Spleen (tissue), 11 donors: ENCODE results near the gene ARHGAP19. TPM values are rescaled to one million over a fixed set of nuclear protein-coding genes. Genes with fewer than 3 reads are reported as not detected.

Experiments
- DNase-seq: peaks from one replicate; pipeline ENCODE4 v3.0.0-alpha.2; 2020
- H3K27ac ChIP-seq, 8 donors: fragments of 200-600 bp; sonication (generic) in 7 of 8; 1 replicate in 4 of 8; 2 replicates in 4 of 8; pipeline versions ENCODE4 v1.5.0 to v1.8.0; 2016 to 2021; ENCODE audit warnings: inconsistent platforms in 4 of 8, mild to moderate bottlenecking in 4 of 8, moderate library complexity in 1 of 8
- H3K27me3 ChIP-seq, 7 donors: fragments of 200-600 bp; sonication (generic) in 6 of 7; replicated peaks in 1 of 7; 1 replicate in 4 of 7; 2 replicates in 3 of 7; pipeline versions ENCODE4 v1.5.0 to v1.8.0; 2016 to 2021; ENCODE audit warnings: inconsistent platforms in 3 of 7, mild to moderate bottlenecking in 1 of 7
- H3K36me3 ChIP-seq, 6 donors: fragments of 200-600 bp; sonication (generic) in 5 of 6; 1 replicate in 4 of 6; 2 replicates in 2 of 6; pipeline versions ENCODE4 v1.5.0 to v1.8.0; 2016 to 2021; ENCODE audit warnings: inconsistent platforms in 2 of 6
- H3K4me1 ChIP-seq, 6 donors: fragments of 200-600 bp; sonication (generic) in 5 of 6; 1 replicate in 3 of 6; 2 replicates in 3 of 6; pipeline versions ENCODE4 v1.5.0 to v1.8.0; 2016 to 2021; ENCODE audit warnings: inconsistent platforms in 3 of 6
- H3K4me3 ChIP-seq, 8 donors: fragments of 200-600 bp; sonication (generic) in 7 of 8; 1 replicate in 4 of 8; 2 replicates in 4 of 8; pipeline versions ENCODE4 v1.5.0 to v1.8.0; 2016 to 2021; ENCODE audit warnings: inconsistent platforms in 4 of 8, mild to moderate bottlenecking in 4 of 8, moderate library complexity in 2 of 8
- H3K9me3 ChIP-seq, 8 donors: fragments of 200-600 bp; sonication (generic) in 7 of 8; 1 replicate in 4 of 8; 2 replicates in 4 of 8; pipeline versions ENCODE4 v1.5.0 to v1.8.0; 2016 to 2021; ENCODE audit warnings: inconsistent platforms in 4 of 8
- POLR2A ChIP-seq, 3 donors: fragments of 450-650 bp; IDR thresholded peaks; one replicate each; pipeline ENCODE4 v1.5.1; 2017; ENCODE audit warnings: antibody characterized with exemption in 3 of 3, mild to moderate bottlenecking in 1 of 3
- POLR2AphosphoS5 ChIP-seq, 3 donors: sonication (generic); formaldehyde crosslinking; IDR thresholded peaks; one replicate each; pipeline ENCODE4 v1.5.1; 2017; ENCODE audit warnings: antibody characterized with exemption in 3 of 3
- WGBS, 5 donors: extraction: QIAGEN DNeasy Blood & Tissue Kit in 3 of 5; methylation state at CpG; one replicate each; pipeline versions ENCODE4 v1.1.5 to v1.1.7; 2013 to 2018; 5-methylcytosine and 5-hydroxymethylcytosine counted together
- intact Hi-C: fragments of 100-400 bp; cut with DNase I; formaldehyde crosslinking; loops from one replicate; pipeline ENCODE4 v1.15.0; 2023; ENCODE audit warnings: low total_unique reads
- polyA plus RNA-seq, 3 donors: library from polyadenylated mRNA; stranded (reverse); fragments of 200-250 nt; gene quantifications; one replicate each; pipeline ENCODE4 v1.2.1, GENCODE V29; 2013
- total RNA-seq, 7 donors: library from RNA; depleted of rRNA in 3 of 7; stranded (reverse); fragments of >200 nt in 3 of 7; fragmentation: NEBNext Ultra II Directional in 4 of 7; extraction: Animal tissue kit (Norgen Biotek cat#: 25700) in 4 of 7; gene quantifications; one replicate each; pipeline versions ENCODE4 v1.1.0 to v1.2.1, GENCODE V29; 2016 to 2021
- TF ChIP-seq, protein P1 (sequence below), 11 experiments: fragments of 200-600 bp in 7 of 11; fragments of 450-650 bp in 4 of 11; sonication (generic) in 4 of 11; IDR thresholded peaks in 8 of 11; conservative IDR thresholded peaks in 3 of 11; 1 replicate in 7 of 11; 2 replicates in 4 of 11; pipeline versions ENCODE4 v1.4.0 to v1.8.0; 2016 to 2021; ENCODE audit warnings: antibody characterized with exemption in 11 of 11, inconsistent platforms in 4 of 11, mild to moderate bottlenecking in 1 of 11
- donor health status: healthy with polysubstance abuse.
- donor health status: DM: no; HTN: no; CAD: no; lungs with moderate emphysema.
- donor health status: DM: no; HTN: no; CAD: no.
- donor health status: Bipolar disorder and iron deficiency.
- donor health status: healthy.
- donor health status: DM: no; HTN: no; CAD: no.
- donor health status: DM: yes; HTN: yes; CAD: no.

Gene ARHGAP19
- total and polyA plus RNA-seq, 10 donors, result 3.1 to 35.3 (median 25.1) TPM

DNA sequence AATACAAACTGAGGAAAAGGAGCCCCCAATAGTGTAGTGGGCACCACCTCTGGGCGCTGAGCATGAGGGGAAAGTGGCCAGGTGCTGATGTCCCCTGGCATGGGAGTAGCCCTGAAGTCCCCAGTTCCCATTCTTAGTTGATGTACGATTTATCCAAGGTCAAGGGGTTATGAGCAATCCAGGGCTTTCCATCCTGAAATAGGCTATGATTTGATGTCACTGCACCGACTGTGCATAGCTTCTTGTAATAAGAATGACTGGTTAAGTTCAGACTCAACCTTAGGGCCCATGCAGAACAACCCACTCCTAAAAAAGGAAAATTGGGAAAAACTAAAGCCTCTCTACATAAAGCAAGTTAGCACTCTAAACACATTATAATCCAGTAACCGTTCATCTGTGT is 31.1 kb upstream of the ARHGAP19 start:
- Histone ChIP-seq H3K27ac (no peak overlapping the region), H3K27me3 (no peaks in the 10 kb centered on the region), H3K36me3 (peaks cover 0 to 17% (median under 1%) of the 10 kb centered on the region in 6 donors), H3K4me1 (peaks cover 17 to 63% (median 41%) of the 10 kb centered on the region in 6 donors), H3K4me3 (no peak overlapping the region), H3K9me3 (no peaks in the 10 kb centered on the region)
- intact Hi-C loops, result no loop called here
- TF ChIP-seq, protein P1, sequence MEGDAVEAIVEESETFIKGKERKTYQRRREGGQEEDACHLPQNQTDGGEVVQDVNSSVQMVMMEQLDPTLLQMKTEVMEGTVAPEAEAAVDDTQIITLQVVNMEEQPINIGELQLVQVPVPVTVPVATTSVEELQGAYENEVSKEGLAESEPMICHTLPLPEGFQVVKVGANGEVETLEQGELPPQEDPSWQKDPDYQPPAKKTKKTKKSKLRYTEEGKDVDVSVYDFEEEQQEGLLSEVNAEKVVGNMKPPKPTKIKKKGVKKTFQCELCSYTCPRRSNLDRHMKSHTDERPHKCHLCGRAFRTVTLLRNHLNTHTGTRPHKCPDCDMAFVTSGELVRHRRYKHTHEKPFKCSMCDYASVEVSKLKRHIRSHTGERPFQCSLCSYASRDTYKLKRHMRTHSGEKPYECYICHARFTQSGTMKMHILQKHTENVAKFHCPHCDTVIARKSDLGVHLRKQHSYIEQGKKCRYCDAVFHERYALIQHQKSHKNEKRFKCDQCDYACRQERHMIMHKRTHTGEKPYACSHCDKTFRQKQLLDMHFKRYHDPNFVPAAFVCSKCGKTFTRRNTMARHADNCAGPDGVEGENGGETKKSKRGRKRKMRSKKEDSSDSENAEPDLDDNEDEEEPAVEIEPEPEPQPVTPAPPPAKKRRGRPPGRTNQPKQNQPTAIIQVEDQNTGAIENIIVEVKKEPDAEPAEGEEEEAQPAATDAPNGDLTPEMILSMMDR (IDR thresholded peaks at IDR 0.05 in 8 of 11, conservative IDR thresholded peaks at IDR 0.05 in 3 of 11), result no peak
- TF ChIP-seq POLR2AphosphoS5 (IDR thresholded peaks at IDR 0.05) (no peak), POLR2A (IDR thresholded peaks at IDR 0.05) (no peak)
- 82 to 94% (median 83%) methylated on average over 4 of the region's 4 CpGs for WGBS, 5 donors
- no peak for DNase-seq

DNA sequence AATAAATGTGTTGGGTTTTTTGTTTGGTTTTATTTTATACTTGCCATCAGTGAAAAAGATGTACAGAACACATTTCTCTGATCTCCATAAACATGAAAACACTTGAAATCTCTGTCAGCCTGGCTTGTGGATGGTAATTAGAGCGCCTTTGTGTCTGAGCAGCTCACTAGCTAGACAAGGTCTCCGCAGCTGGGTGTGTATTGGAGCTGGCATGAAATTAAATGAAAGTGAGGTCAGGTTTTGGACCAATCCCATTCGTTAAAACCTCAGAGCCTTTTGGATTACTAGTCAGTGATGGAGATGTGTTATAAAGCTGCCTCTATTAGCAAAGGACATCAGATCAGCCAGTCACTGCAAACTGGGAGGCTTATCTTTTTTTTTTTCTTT is 29.4 kb upstream of the ARHGAP19 start:
- Histone ChIP-seq H3K36me3 (peaks cover 0 to 7% (median 0%) of the 10 kb centered on the region in 6 donors), H3K27me3 (no peaks in the 10 kb centered on the region), H3K4me1 (peaks cover 17 to 63% (median 40%) of the 10 kb centered on the region in 6 donors), H3K4me3 (peak overlapping the region in 5 of 8 donors; percentile 67 to 96 (median 88)), H3K27ac (peak overlapping the region in 7 of 8 donors; percentile 98 to 99 (median 99)), H3K9me3 (no peaks in the 10 kb centered on the region)
- intact Hi-C loops, result no loop called here
- 72 to 82% (median 80%) methylated on average over 3 of the region's 3 CpGs for WGBS, 5 donors
- no peak for TF ChIP-seq POLR2A (IDR thresholded peaks at IDR 0.05)
- TF ChIP-seq, protein P1 (IDR thresholded peaks at IDR 0.05 in 8 of 11, conservative IDR thresholded peaks at IDR 0.05 in 3 of 11), result no peak
- no peak for TF ChIP-seq POLR2AphosphoS5 (IDR thresholded peaks at IDR 0.05)
- no peak for DNase-seq

DNA sequence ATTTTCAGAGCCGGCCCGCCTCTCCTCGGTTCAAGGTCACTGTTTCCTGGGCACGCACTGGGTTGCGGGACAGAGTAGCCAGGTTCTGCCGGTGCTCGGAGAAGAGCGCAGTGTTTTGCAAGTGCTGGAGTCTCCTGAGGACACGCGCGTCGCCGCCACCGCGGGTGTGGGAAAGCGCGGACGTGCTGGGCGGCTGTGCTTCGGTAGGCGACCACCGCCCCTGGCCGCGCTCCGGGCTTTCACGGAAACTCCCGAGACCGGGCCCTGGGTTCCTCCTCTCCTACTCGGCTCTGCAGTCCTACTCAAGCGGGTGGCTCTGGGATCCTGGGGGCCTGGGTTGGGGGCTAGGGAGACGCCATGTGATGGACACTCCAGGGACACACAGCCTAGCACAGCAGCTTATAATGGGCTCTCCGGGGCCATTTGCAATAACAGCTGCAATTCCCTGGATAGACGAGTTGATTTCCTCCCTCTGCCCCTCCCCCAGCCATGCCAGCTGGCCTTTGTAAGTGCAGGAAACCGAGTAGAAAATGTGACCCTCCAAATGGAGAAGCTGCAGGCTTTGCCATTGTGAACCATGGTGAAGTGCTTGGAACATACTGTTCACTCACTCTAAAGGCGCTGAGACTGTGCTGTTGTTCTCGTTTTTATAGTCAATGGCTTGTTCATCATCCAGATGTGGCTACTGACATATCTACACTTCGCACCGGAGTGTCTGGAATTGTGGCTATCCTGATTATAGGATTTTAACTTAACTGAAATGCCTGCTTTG is 28.8 kb upstream of the ARHGAP19 start:
- 5 to 9% (median 6%) methylated on average over 26 to 38 of the region's 38 CpGs for WGBS, 5 donors
- Histone ChIP-seq H3K36me3 (peaks cover 0 to 2% (median 0%) of the 10 kb centered on the region in 6 donors), H3K4me1 (peaks cover 17 to 66% (median 39%) of the 10 kb centered on the region in 6 donors), H3K9me3 (no peaks in the 10 kb centered on the region), H3K27ac (peak overlapping the region; percentile 98 to 99 (median 99)), H3K27me3 (no peaks in the 10 kb centered on the region), H3K4me3 (peak overlapping the region; percentile 53 to 96 (median 87))
- intact Hi-C loops, result no loop called here
- TF ChIP-seq, protein P1 (IDR thresholded peaks at IDR 0.05 in 8 of 11, conservative IDR thresholded peaks at IDR 0.05 in 3 of 11), result no peak
- TF ChIP-seq POLR2A (IDR thresholded peaks at IDR 0.05) (no peak), POLR2AphosphoS5 (IDR thresholded peaks at IDR 0.05) (peak; percentile 51 to 77 (median 70))
- DNase-seq, result peak; percentile 88

DNA sequence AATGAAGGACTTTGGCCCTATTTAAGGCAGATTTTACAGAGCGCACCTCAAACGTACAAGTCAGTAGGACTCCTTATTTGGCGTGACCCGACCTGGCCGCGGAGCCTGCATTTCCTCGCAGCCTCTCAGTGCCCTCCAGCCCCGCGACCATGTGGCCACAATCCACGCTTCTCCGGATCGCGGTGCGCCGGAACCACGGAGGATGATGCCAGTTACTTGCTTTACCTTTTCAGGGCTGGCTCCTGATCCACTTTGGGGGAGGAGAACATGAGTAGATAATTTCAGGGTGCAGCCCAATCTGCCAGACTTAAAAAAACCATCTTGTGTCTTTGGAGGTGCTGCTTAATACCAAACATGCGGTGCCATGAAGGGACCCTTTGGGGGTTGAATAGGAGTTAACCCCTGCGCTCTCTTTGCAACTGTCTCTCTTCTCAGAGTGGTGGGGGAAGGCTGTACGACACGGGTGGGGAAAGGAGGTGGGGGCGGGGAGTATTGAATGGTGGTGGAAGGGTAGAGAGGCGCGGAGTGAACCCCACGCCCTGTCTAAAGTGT is 28.1 kb upstream of the ARHGAP19 start:
- H3K4me3 ChIP-seq, result peak overlapping the region; percentile 53 to 96 (median 87)
- no peaks in the 10 kb centered on the region for H3K36me3 ChIP-seq
- no peaks in the 10 kb centered on the region for H3K9me3 ChIP-seq
- peak; percentile 87 for DNase-seq
- peak overlapping the region; percentile 98 to 99 (median 99) for H3K27ac ChIP-seq
- 3 to 7% (median 5%) methylated on average over 20 to 24 of the region's 24 CpGs for WGBS, 5 donors
- H3K27me3 ChIP-seq, result no peaks in the 10 kb centered on the region
- peaks cover 17 to 72% (median 39%) of the 10 kb centered on the region in 6 donors for H3K4me1 ChIP-seq
- TF ChIP-seq, protein P1 (IDR thresholded peaks at IDR 0.05 in 8 of 11, conservative IDR thresholded peaks at IDR 0.05 in 3 of 11), result no peak
- TF ChIP-seq POLR2A (IDR thresholded peaks at IDR 0.05) (no peak), POLR2AphosphoS5 (IDR thresholded peaks at IDR 0.05) (no peak)
- intact Hi-C loops, result no loop called here
